ENCODE results near the gene NRXN3. TPM values are rescaled to one million over a fixed set of nuclear protein-coding genes. Genes with fewer than 3 reads are reported as not detected.

NRXN3 gene
- total and polyA plus RNA-seq, 2 donors (not counting 1 experiment from before 2014, with no cell fraction given): not detected

DNA sequence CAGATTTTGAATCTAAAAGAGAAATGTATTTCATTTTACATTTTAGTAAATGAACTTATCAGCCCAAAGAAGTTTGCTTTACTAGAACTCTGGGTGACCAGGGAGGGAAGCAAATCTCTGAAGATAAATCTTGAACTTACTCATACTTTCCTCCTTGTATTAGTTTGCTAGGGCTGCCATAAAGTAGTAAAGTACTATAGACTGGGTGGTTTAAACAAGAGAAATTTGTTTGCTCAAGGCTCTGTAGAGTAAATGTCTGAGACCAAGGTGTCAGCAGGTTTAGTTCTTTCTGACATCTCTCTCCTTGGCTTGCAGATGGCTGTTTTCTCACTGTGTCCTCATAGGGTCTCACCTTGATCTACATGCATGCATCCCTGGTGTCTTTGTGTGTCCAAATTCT is 1115.1 kb downstream of the NRXN3 start:
- ChIA-PET CTCF (no interaction called here), POLR2A (no interaction called here)
- H3K27me3 ChIP-seq (replicated peaks in 1 of 4; ENCODE audit: control extremely low read depth in 1 of 4, control insufficient read depth in 3 of 4, insufficient read depth in 4 of 4, low read length in 3 of 4): peaks cover 0 to 8% (median 3%) of the 10 kb centered on the region in 4 experiments
- Mint-ChIP-seq H3K4me1 (no peaks in the 10 kb centered on the region), H3K9me3 (ENCODE audit: insufficient read depth) (peaks cover 2% of the 10 kb centered on the region), H3K4me3 (no peak overlapping the region), H3K27me3 (peaks cover 27% of the 10 kb centered on the region), H3K27ac (no peak overlapping the region)
- DNase-seq (no peak), ATAC-seq (ENCODE audit: low read depth) (no peak)
- H3K27ac ChIP-seq (ENCODE audit: low read length in 2 of 2): no peak overlapping the region
- H3K79me2 ChIP-seq (ENCODE audit: control insufficient read depth, insufficient read depth, low read length): no peaks in the 10 kb centered on the region
- no peak overlapping the region for H2AFZ ChIP-seq (ENCODE audit: insufficient read depth, low read depth, low read length, poor library complexity, severe bottlenecking)
- intact Hi-C loops (cut with micrococcal nuclease): no loop called here
- no peak overlapping the region for H3K9ac ChIP-seq (ENCODE audit: low read length)
- H3K4me2 ChIP-seq (replicated peaks; ENCODE audit: low read depth, low read length, poor library complexity, severe bottlenecking): no peak overlapping the region
- no peaks in the 10 kb centered on the region for H3K36me3 ChIP-seq (replicated peaks in 1 of 2; ENCODE audit: control extremely low read depth in 1 of 2, control insufficient read depth in 1 of 2, extremely low read depth in 1 of 2, insufficient read depth in 2 of 2, low read length in 1 of 2)
- H4K20me1 ChIP-seq (ENCODE audit: control insufficient read depth, insufficient read depth, low read length, poor library complexity, severe bottlenecking): no peaks in the 10 kb centered on the region
- H3K4me1 ChIP-seq (ENCODE audit: control insufficient read depth in 2 of 2, insufficient read depth in 2 of 2, low read length in 2 of 2): no peaks in the 10 kb centered on the region
- H3K9me3 ChIP-seq (ENCODE audit: control extremely low read depth in 1 of 3, control insufficient read depth in 2 of 3, insufficient read depth in 1 of 3, low read length in 2 of 3): no peaks in the 10 kb centered on the region
- TF ChIP-seq CTCF (IDR thresholded peaks at IDR 0.05) (no peak), EZH2 (IDR thresholded peaks at IDR 0.05; ENCODE audit: borderline replicate concordance, insufficient read depth, low read depth, low read length, poor library complexity, severe bottlenecking) (no peak)
- H3K4me3 ChIP-seq (ENCODE audit: control extremely low read depth in 1 of 5, extremely low read depth in 1 of 5, insufficient read depth in 1 of 5, low read depth in 2 of 5, low read length in 4 of 5): no peak overlapping the region

DNA sequence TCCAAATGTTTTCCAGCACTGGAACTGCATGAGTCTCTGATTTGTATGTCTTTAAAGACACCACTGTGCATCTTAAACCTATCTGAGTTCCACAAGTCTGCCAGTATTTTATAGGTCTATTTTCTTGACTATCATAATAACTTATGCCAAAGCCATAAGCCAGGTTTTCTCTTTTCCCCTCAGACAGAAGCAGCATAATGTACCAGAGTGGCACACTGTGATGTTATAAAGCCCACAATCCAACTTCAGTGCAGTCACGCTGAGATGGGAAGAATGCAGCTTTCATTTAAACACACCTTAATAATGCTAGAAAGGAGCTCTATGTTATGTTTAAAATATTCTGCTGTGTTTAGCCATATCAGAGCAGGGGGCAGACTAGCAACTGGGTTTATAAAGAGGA is 1117.8 kb downstream of the NRXN3 start:
- no peak for ATAC-seq (ENCODE audit: low read depth)
- H4K20me1 ChIP-seq (ENCODE audit: control insufficient read depth, insufficient read depth, low read length, poor library complexity, severe bottlenecking): no peaks in the 10 kb centered on the region
- POLR2A ChIA-PET: no interaction called here
- no CpG with 5 or more reads among the region's 1 CpG for WGBS (ENCODE audit: insufficient coverage)
- H3K79me2 ChIP-seq (ENCODE audit: control insufficient read depth, insufficient read depth, low read length): no peaks in the 10 kb centered on the region
- intact Hi-C loops (cut with micrococcal nuclease): no loop called here
- peaks cover 2% of the 10 kb centered on the region for H3K9me3 Mint-ChIP-seq (ENCODE audit: insufficient read depth)
- no peaks in the 10 kb centered on the region for H3K27me3 ChIP-seq (replicated peaks in 1 of 4; ENCODE audit: control extremely low read depth in 1 of 4, control insufficient read depth in 3 of 4, insufficient read depth in 4 of 4, low read length in 3 of 4)
- H3K9me3 ChIP-seq (ENCODE audit: control extremely low read depth in 1 of 3, control insufficient read depth in 2 of 3, insufficient read depth in 1 of 3, low read length in 2 of 3): no peaks in the 10 kb centered on the region
- no peak overlapping the region for H3K27ac ChIP-seq (ENCODE audit: low read length in 2 of 2)
- no peak overlapping the region for H3K4me3 Mint-ChIP-seq
- H3K27ac Mint-ChIP-seq: no peak overlapping the region
- no peak for DNase-seq
- peaks cover 4% of the 10 kb centered on the region for H3K27me3 Mint-ChIP-seq
- H3K4me3 ChIP-seq (ENCODE audit: control extremely low read depth in 1 of 5, extremely low read depth in 1 of 5, insufficient read depth in 1 of 5, low read depth in 2 of 5, low read length in 4 of 5): no peak overlapping the region
- TF ChIP-seq EZH2 (IDR thresholded peaks at IDR 0.05; ENCODE audit: borderline replicate concordance, insufficient read depth, low read depth, low read length, poor library complexity, severe bottlenecking) (no peak), CTCF (IDR thresholded peaks at IDR 0.05) (no peak)
- CTCF ChIA-PET: no interaction called here
- H3K36me3 ChIP-seq (replicated peaks in 1 of 2; ENCODE audit: control extremely low read depth in 1 of 2, control insufficient read depth in 1 of 2, extremely low read depth in 1 of 2, insufficient read depth in 2 of 2, low read length in 1 of 2): no peaks in the 10 kb centered on the region
- H2AFZ ChIP-seq (ENCODE audit: insufficient read depth, low read depth, low read length, poor library complexity, severe bottlenecking): no peak overlapping the region
- no peaks in the 10 kb centered on the region for H3K4me1 Mint-ChIP-seq
- no peaks in the 10 kb centered on the region for H3K4me1 ChIP-seq (ENCODE audit: control insufficient read depth in 2 of 2, insufficient read depth in 2 of 2, low read length in 2 of 2)
- H3K4me2 ChIP-seq (replicated peaks; ENCODE audit: low read depth, low read length, poor library complexity, severe bottlenecking): no peak overlapping the region
- H3K9ac ChIP-seq (ENCODE audit: low read length): no peak overlapping the region
